Neuronal stem cell (in vitro differentiated cells): Measurements from ENCODE around the gene INTS2.
"Not testable (repeated sequence)": the region's sequence is repeated elsewhere in the genome, so short reads cannot be mapped to it uniquely, and the experiment has no call there.

Experiments used
- DNase-seq: peaks from one replicate; pipeline ENCODE4 v3.0.0-alpha.2; 2013; ENCODE audit warnings: low spot score
- H2AFZ ChIP-seq: one replicate; pipeline ENCODE4 v1.6.1; 2013; ENCODE audit warnings: mild to moderate bottlenecking, low read length, inconsistent platforms
- H2AK5ac ChIP-seq: 2 replicates; pipeline ENCODE4 v1.6.1; 2013; ENCODE audit warnings: low read depth, mild to moderate bottlenecking, inconsistent platforms, low read length, moderate library complexity, mixed read lengths
- H2BK120ac ChIP-seq: 2 replicates; pipeline ENCODE4 v1.6.1; 2013; ENCODE audit warnings: low read depth, mild to moderate bottlenecking, inconsistent platforms, low read length, moderate library complexity, mixed read lengths
- H2BK12ac ChIP-seq: one replicate; pipeline ENCODE4 v1.6.1; 2013; ENCODE audit warnings: low read length, inconsistent platforms
- H2BK15ac ChIP-seq: 2 replicates; pipeline ENCODE4 v1.6.1; 2013; ENCODE audit warnings: mild to moderate bottlenecking, low read length, inconsistent platforms, mixed read lengths
- H2BK5ac ChIP-seq: one replicate; pipeline ENCODE4 v1.6.1; 2013; ENCODE audit warnings: inconsistent platforms, mild to moderate bottlenecking, low read length, moderate library complexity
- H3K14ac ChIP-seq: one replicate; pipeline ENCODE4 v1.6.1; 2013; ENCODE audit warnings: low read length, inconsistent platforms
- H3K18ac ChIP-seq: 2 replicates; pipeline ENCODE4 v1.6.1; 2013; ENCODE audit warnings: low read length, inconsistent platforms
- H3K23ac ChIP-seq: 2 replicates; pipeline ENCODE4 v1.6.1; 2013; ENCODE audit warnings: low read depth, mild to moderate bottlenecking, mixed read lengths, low read length, inconsistent platforms; ENCODE audit not compliant: poor library complexity
- H3K27ac ChIP-seq: replicated peaks from 3 replicates; pipeline ENCODE4 v1.5.1; 2013; ENCODE audit warnings: low read length, inconsistent platforms
- H3K27me3 ChIP-seq, 3 experiments: 2 replicates each; pipeline ENCODE4 v1.6.1; 2013; ENCODE audit warnings: low read length in 3 of 3, mild to moderate bottlenecking in 2 of 3, inconsistent platforms in 1 of 3, low read depth in 1 of 3, mixed read lengths in 1 of 3, moderate library complexity in 1 of 3; ENCODE audit not compliant: control insufficient read depth in 3 of 3, insufficient read depth in 3 of 3
- H3K36me3 ChIP-seq, 2 donors: replicated peaks in 1 of 2; 2 replicates each; pipeline ENCODE4 v1.6.1; 2013; ENCODE audit warnings: low read length in 2 of 2; ENCODE audit not compliant: control insufficient read depth in 2 of 2, insufficient read depth in 2 of 2
- H3K4ac ChIP-seq: 2 replicates; pipeline ENCODE4 v1.6.1; 2013; ENCODE audit warnings: inconsistent platforms, mild to moderate bottlenecking, low read length, moderate library complexity
- H3K4me1 ChIP-seq, 2 donors: 1 replicate in 1 of 2; 2 replicates in 1 of 2; pipeline ENCODE4 v1.6.1; 2013; ENCODE audit warnings: low read length in 2 of 2, low read depth in 1 of 2; ENCODE audit not compliant: control insufficient read depth in 2 of 2, insufficient read depth in 1 of 2
- H3K4me2 ChIP-seq: one replicate; pipeline ENCODE4 v1.6.1; 2013; ENCODE audit warnings: mild to moderate bottlenecking, low read length, inconsistent platforms; ENCODE audit not compliant: insufficient read depth, poor library complexity, severe bottlenecking
- H3K4me3 ChIP-seq, 2 donors: 2 replicates each; pipeline ENCODE4 v1.5.1; 2013; ENCODE audit warnings: low read length in 2 of 2, mild to moderate bottlenecking in 2 of 2, inconsistent platforms in 1 of 2, moderate library complexity in 1 of 2
- H3K79me1 ChIP-seq: one replicate; pipeline ENCODE4 v1.6.1; 2013; ENCODE audit warnings: low read depth, mild to moderate bottlenecking, inconsistent platforms, low read length, moderate library complexity
- H3K9ac ChIP-seq: one replicate; pipeline ENCODE4 v1.6.1; 2013; ENCODE audit warnings: mild to moderate bottlenecking, low read depth, low read length, inconsistent platforms; ENCODE audit not compliant: poor library complexity
- H3K9me3 ChIP-seq, 2 donors: replicated peaks in 1 of 2; 2 replicates each; pipeline versions ENCODE3 to v1.6.1; 2013; ENCODE audit warnings: low read length in 2 of 2, mild to moderate bottlenecking in 2 of 2, inconsistent platforms in 1 of 2, low read depth in 1 of 2, mixed read lengths in 1 of 2, moderate library complexity in 1 of 2; ENCODE audit not compliant: control insufficient read depth in 2 of 2, insufficient read depth in 1 of 2
- H4K8ac ChIP-seq: one replicate; pipeline ENCODE4 v1.6.1; 2013; ENCODE audit warnings: low read depth, mild to moderate bottlenecking, inconsistent platforms, low read length, moderate library complexity
- H4K91ac ChIP-seq: one replicate; pipeline ENCODE4 v1.6.1; 2013; ENCODE audit warnings: low read length, low read depth, mild to moderate bottlenecking, inconsistent platforms; ENCODE audit not compliant: poor library complexity
- WGBS, 2 donors: extraction: QIAGEN DNeasy Blood & Tissue Kit; methylation state at CpG; one replicate each; pipeline ENCODE4 v1.1.7; 2013; ENCODE audit warnings: missing lambda C conversion rate in 2 of 2, mixed read lengths in 1 of 2; ENCODE audit not compliant: insufficient read length in 2 of 2, insufficient replicate concordance in 1 of 2; ENCODE audit errors: extremely low coverage in 2 of 2; 5-methylcytosine and 5-hydroxymethylcytosine counted together

Gene INTS2

DNA sequence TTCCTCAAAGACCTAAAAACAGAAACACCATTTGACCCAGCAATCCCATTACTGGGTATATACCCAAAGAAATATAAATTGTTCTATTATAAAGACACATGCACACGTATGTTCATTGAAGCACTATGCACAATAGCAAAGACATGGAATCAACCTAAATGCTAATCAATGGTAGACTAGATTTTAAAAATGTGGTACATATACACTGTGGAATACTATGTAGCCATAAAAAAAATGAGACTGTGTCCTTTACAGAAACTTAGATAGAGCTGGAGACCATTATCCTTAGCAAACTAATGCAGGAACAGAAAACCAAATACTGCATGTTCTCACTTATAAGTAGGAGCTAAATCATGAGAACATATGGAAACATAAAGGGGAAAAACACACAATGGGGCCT is 100.9 kb downstream of the INTS2 start:
- not testable (repeated sequence) for H2BK120ac ChIP-seq, H4K8ac ChIP-seq, H3K18ac ChIP-seq, H2AFZ ChIP-seq, H3K4me2 ChIP-seq, H3K9ac ChIP-seq, H3K27me3 ChIP-seq, H2BK15ac ChIP-seq, H3K79me1 ChIP-seq, H2AK5ac ChIP-seq, H3K27ac ChIP-seq, DNase-seq, H4K91ac ChIP-seq, H3K4me3 ChIP-seq, H2BK5ac ChIP-seq, H3K4ac ChIP-seq, H3K4me1 ChIP-seq, H3K14ac ChIP-seq, H3K23ac ChIP-seq, H2BK12ac ChIP-seq
- WGBS, 2 donors, result no CpG with 5 or more reads among the region's 1 CpG
- peaks cover 3 to 83% of the 10 kb centered on the region in 2 donors for H3K36me3 ChIP-seq
- peaks cover 3 to 47% of the 10 kb centered on the region in 2 donors for H3K9me3 ChIP-seq

- H3K18ac ChIP-seq, H3K27me3 ChIP-seq, H2BK12ac ChIP-seq, H2BK120ac ChIP-seq, H3K9ac ChIP-seq, H3K23ac ChIP-seq, H3K4me3 ChIP-seq, H3K27ac ChIP-seq, DNase-seq, H3K79me1 ChIP-seq, H2BK5ac ChIP-seq, H4K8ac ChIP-seq, H3K4me1 ChIP-seq, H3K4ac ChIP-seq, H4K91ac ChIP-seq, H2AFZ ChIP-seq, H2BK15ac ChIP-seq, H3K4me2 ChIP-seq, H3K14ac ChIP-seq, H2AK5ac ChIP-seq: not testable (repeated sequence)
- WGBS, 2 donors, result no CpG with 5 or more reads among the region's 2 CpGs
- Histone ChIP-seq H3K9me3 (peaks cover 3 to 54% of the 10 kb centered on the region in 2 donors), H3K36me3 (peaks cover 5 to 83% of the 10 kb centered on the region in 2 donors)
Observed at GRCh38 chr17:61826198-61826597, 101.6 kb downstream of the INTS2 start.

GRCh38 chr17:61825448-61826137 is 102.2 kb downstream of the INTS2 start:
- Histone ChIP-seq H2AK5ac (no peak overlapping the region), H4K91ac (no peak overlapping the region), H3K4me1 (no peaks in the 10 kb centered on the region), H3K4ac (no peak overlapping the region), H3K27ac (no peak overlapping the region), H3K36me3 (peaks cover 8 to 83% of the 10 kb centered on the region in 2 donors), H2BK12ac (no peak overlapping the region), H3K18ac (no peak overlapping the region), H3K14ac (no peak overlapping the region), H3K27me3 (no peaks in the 10 kb centered on the region), H2BK120ac (no peak overlapping the region), H3K23ac (no peak overlapping the region), H2BK5ac (no peak overlapping the region), H2BK15ac (no peak overlapping the region), H3K4me2 (no peak overlapping the region), H3K4me3 (no peak overlapping the region), H3K9me3 (peaks cover 4 to 56% of the 10 kb centered on the region in 2 donors), H4K8ac (no peak overlapping the region), H3K79me1 (no peaks in the 10 kb centered on the region), H3K9ac (no peak overlapping the region), H2AFZ (no peak overlapping the region)
- DNase-seq, result no peak
- no CpG with 5 or more reads among the region's 2 CpGs for WGBS, 2 donors

DNA sequence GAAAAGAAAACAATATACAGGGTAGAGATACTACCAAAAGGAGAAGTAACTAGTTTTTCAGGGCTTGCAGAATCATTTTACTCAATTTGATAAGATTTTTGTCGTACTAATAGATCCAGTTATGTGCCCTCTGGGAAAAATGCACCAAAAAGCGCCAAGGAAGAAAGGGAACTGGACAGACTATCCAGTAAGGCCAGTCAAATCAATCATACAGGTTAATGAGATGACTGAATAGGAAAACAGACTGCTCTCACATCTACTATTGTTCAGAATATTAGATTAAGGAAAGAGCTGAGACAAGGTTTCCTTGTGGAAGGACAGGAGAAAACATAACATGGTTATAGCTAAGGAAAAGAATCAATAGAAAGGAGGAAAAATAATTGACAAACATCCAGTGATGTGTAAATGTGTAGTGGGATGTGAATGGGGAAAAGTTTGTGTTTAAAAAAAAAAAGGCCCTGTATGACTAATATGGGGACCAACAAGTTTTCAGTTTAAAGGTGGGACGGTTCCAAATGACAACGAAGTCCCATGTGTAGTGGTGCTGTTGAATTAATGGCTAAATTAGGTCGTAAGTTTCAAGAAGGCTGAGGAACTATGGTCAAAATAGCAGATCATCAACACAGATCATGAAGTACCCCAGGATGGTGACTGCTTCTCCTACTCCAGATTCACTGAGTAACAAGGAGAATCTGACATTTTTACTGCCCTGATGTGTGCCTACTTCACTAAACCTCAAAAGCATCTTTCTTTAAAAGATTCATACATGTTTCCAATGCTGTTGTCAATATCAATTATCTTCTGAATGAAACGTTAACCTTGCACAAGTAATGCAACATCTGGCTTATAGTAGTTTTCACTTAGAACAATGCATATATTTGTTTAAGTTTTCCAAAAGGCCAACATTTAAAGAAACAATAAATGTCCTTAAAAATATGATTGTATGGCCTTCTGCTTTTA is 105.2 kb downstream of the INTS2 start:
- no peak overlapping the region for H3K14ac ChIP-seq
- WGBS, 2 donors, result no CpG with 5 or more reads among the region's 6 CpGs

More for the DNA sequence above, 105.2 kb downstream of the INTS2 start:
- no peak overlapping the region for H3K18ac ChIP-seq
- H3K36me3 ChIP-seq, result peaks cover 4 to 81% of the 10 kb centered on the region in 2 donors
- H3K9ac ChIP-seq, result no peak overlapping the region
- H2AFZ ChIP-seq, result no peak overlapping the region
- H3K27ac ChIP-seq, result no peak overlapping the region
- no peak overlapping the region for H4K8ac ChIP-seq
- no peak overlapping the region for H2BK120ac ChIP-seq
- DNase-seq, result no peak
- H2BK15ac ChIP-seq, result no peak overlapping the region
- no peak overlapping the region for H3K4me3 ChIP-seq
- no peaks in the 10 kb centered on the region for H3K27me3 ChIP-seq
- H3K23ac ChIP-seq, result no peak overlapping the region
- H3K9me3 ChIP-seq, result peaks cover 2 to 45% of the 10 kb centered on the region in 2 donors
- H3K4ac ChIP-seq, result no peak overlapping the region
- no peak overlapping the region for H3K4me2 ChIP-seq
- no peak overlapping the region for H2BK12ac ChIP-seq
- H3K4me1 ChIP-seq, result no peaks in the 10 kb centered on the region
- H2BK5ac ChIP-seq, result no peak overlapping the region
- H2AK5ac ChIP-seq, result no peak overlapping the region
- H4K91ac ChIP-seq, result no peak overlapping the region
- no peaks in the 10 kb centered on the region for H3K79me1 ChIP-seq
